IMR-90 (cell line): ENCODE measurements around the gene DGKB. TPM values are rescaled to one million over a fixed set of nuclear protein-coding genes. Genes with fewer than 3 reads are reported as not detected.

Experiments
- ATAC-seq: fragments of 200-7000 bp; cut with Tn5 transposase; 2 replicates; pipeline ENCODE4 v1.9.1; 2020; ENCODE audit warnings: low read depth, mild to moderate bottlenecking, moderate library complexity
- BruUV-seq: library from RNA; stranded (reverse); fragments of 400-500 nt; replicated peaks from 2 replicates; lab custom pipeline; 2021; lab: Mats Ljungman, UMichigan
- CTCF ChIA-PET: fragments of 300-600 bp; formaldehyde crosslinking; extraction: SDS; loops from one replicate; lab custom pipeline; 2021; ENCODE audit warnings: antibody characterized with exemption; lab: Yijun Ruan, JAX
- POLR2A ChIA-PET: fragments of 300-600 bp; sonication (Branson Sonifier 250); formaldehyde crosslinking; loops from one replicate; lab custom pipeline; 2022; ENCODE audit warnings: antibody characterized with exemption; ENCODE audit not compliant: unreplicated experiment; lab: Charles Lee
- DNase-seq: peaks from one replicate; pipeline ENCODE4 v3.0.0; 2013
- H2AFZ ChIP-seq: replicated peaks from 2 replicates; pipeline ENCODE3; 2013; ENCODE audit warnings: low read length, mild to moderate bottlenecking; ENCODE audit not compliant: poor library complexity
- H2AK5ac ChIP-seq: 2 replicates; pipeline ENCODE4 v1.6.1; 2013; ENCODE audit warnings: low read depth, low read length, inconsistent platforms
- H2AK9ac ChIP-seq: replicated peaks from 2 replicates; pipeline ENCODE3; 2013; ENCODE audit warnings: mild to moderate bottlenecking, low read depth, low read length, moderate library complexity; ENCODE audit not compliant: poor library complexity
- H2BK120ac ChIP-seq: 2 replicates; pipeline ENCODE4 v1.6.1; 2013; ENCODE audit warnings: low read depth, low read length, inconsistent platforms
- H2BK15ac ChIP-seq: 3 replicates; pipeline ENCODE4 v1.6.1; 2013; ENCODE audit warnings: low read depth, low read length, inconsistent platforms
- H2BK20ac ChIP-seq: 2 replicates; pipeline ENCODE4 v1.6.1; 2013; ENCODE audit warnings: low read depth, mild to moderate bottlenecking, inconsistent platforms, low read length, moderate library complexity
- H2BK5ac ChIP-seq: 2 replicates; pipeline ENCODE4 v1.6.1; 2013; ENCODE audit warnings: mild to moderate bottlenecking, low read depth, low read length, inconsistent platforms; ENCODE audit not compliant: poor library complexity, severe bottlenecking
- H3K14ac ChIP-seq: replicated peaks from 2 replicates; pipeline ENCODE4 v1.6.1; 2013; ENCODE audit warnings: low read depth, low read length, inconsistent platforms
- H3K18ac ChIP-seq: 2 replicates; pipeline ENCODE4 v1.6.1; 2013; ENCODE audit warnings: low read depth, low read length, control low read depth
- H3K23ac ChIP-seq: 2 replicates; pipeline ENCODE4 v1.6.1; 2013; ENCODE audit warnings: low read depth, low read length, inconsistent platforms
- H3K27ac ChIP-seq: 2 replicates; pipeline ENCODE4 v1.5.1; 2013; ENCODE audit warnings: mild to moderate bottlenecking, control low read depth, low read length; ENCODE audit not compliant: insufficient read depth
- H3K27me3 ChIP-seq: 2 replicates; pipeline ENCODE4 v1.6.1; 2013; ENCODE audit warnings: low read length; ENCODE audit not compliant: control insufficient read depth, insufficient read depth
- H3K36me3 ChIP-seq: 2 replicates; pipeline ENCODE4 v1.6.1; 2013; ENCODE audit warnings: low read length, mixed read lengths; ENCODE audit not compliant: control insufficient read depth, insufficient read depth
- H3K4ac ChIP-seq: 2 replicates; pipeline ENCODE4 v1.6.1; 2013; ENCODE audit warnings: low read depth, low read length, inconsistent platforms
- H3K4me1 ChIP-seq: 2 replicates; pipeline ENCODE4 v1.6.1; 2013; ENCODE audit warnings: low read length, mixed read lengths; ENCODE audit not compliant: control insufficient read depth, insufficient read depth
- H3K4me2 ChIP-seq: 2 replicates; pipeline ENCODE4 v1.6.1; 2013; ENCODE audit warnings: low read depth, mild to moderate bottlenecking, control low read depth, low read length, moderate library complexity
- H3K4me3 ChIP-seq: 2 replicates; pipeline ENCODE4 v1.5.1; 2013; ENCODE audit warnings: low read depth, mild to moderate bottlenecking, control low read depth, low read length, moderate library complexity; ENCODE audit not compliant: insufficient read depth
- H3K56ac ChIP-seq: 2 replicates; pipeline ENCODE4 v1.6.1; 2013; ENCODE audit warnings: low read length, inconsistent platforms; ENCODE audit not compliant: insufficient read depth; ENCODE audit errors: extremely low read depth
- H3K79me1 ChIP-seq, 2 experiments: 2 replicates each; pipeline ENCODE4 v1.6.1; 2013; ENCODE audit warnings: low read length in 2 of 2, inconsistent platforms in 1 of 2, low read depth in 1 of 2
- H3K9ac ChIP-seq: 2 replicates; pipeline ENCODE4 v1.6.1; 2013; ENCODE audit warnings: low read depth, low read length, control low read depth
- H3K9me1 ChIP-seq: 2 replicates; pipeline ENCODE4 v1.6.1; 2013; ENCODE audit warnings: low read length, inconsistent platforms; ENCODE audit not compliant: insufficient read depth
- H3K9me3 ChIP-seq: 2 replicates; pipeline ENCODE4 v1.6.1; 2013; ENCODE audit warnings: low read length; ENCODE audit not compliant: control insufficient read depth, insufficient read depth
- H4K20me1 ChIP-seq: 2 replicates; pipeline ENCODE4 v1.6.1; 2013; ENCODE audit warnings: low read length, inconsistent platforms; ENCODE audit not compliant: insufficient read depth
- H4K5ac ChIP-seq: 2 replicates; pipeline ENCODE4 v1.6.1; 2013; ENCODE audit warnings: mild to moderate bottlenecking, low read depth, low read length, control low read depth
- H4K8ac ChIP-seq, 2 experiments: 2 replicates each; pipeline ENCODE4 v1.6.1; 2013; ENCODE audit warnings: low read depth in 2 of 2, low read length in 2 of 2, control low read depth in 1 of 2, inconsistent platforms in 1 of 2
- H4K91ac ChIP-seq: 2 replicates; pipeline ENCODE4 v1.6.1; 2013; ENCODE audit warnings: low read depth, low read length, inconsistent platforms; ENCODE audit not compliant: insufficient read depth
- BHLHE40 ChIP-seq: fragments of 150-350 bp; IDR thresholded peaks from 2 replicates; pipeline ENCODE4 v1.6.1; 2016; ENCODE audit warnings: mild to moderate bottlenecking, low read depth, low read length
- CHD1 ChIP-seq: IDR thresholded peaks from 2 replicates; pipeline ENCODE4 v1.6.1; 2012; ENCODE audit warnings: low read depth, low read length, improper control_type of control experiment
- CTCF ChIP-seq: conservative IDR thresholded peaks from 2 replicates; pipeline ENCODE4 v1.5.1; 2012; ENCODE audit warnings: mild to moderate bottlenecking, low read depth, low read length, improper control_type of control experiment
- ELK1 ChIP-seq: fragments of 150-350 bp; IDR thresholded peaks from 2 replicates; pipeline ENCODE4 v1.6.1; 2016; ENCODE audit warnings: low read depth, mild to moderate bottlenecking, low read length, moderate library complexity, borderline replicate concordance
- FOS ChIP-seq: fragments of 150-350 bp; IDR thresholded peaks from 2 replicates; pipeline ENCODE4 v1.6.1; 2016; ENCODE audit warnings: low read depth, low read length
- MAFK ChIP-seq: IDR thresholded peaks from 2 replicates; pipeline ENCODE4 v1.6.1; 2012; ENCODE audit warnings: low read depth, low read length, improper control_type of control experiment
- MAZ ChIP-seq: IDR thresholded peaks from 2 replicates; pipeline ENCODE4 v1.6.1; 2012; ENCODE audit warnings: low read depth, mild to moderate bottlenecking, low read length, improper control_type of control experiment, moderate library complexity, borderline replicate concordance
- MXI1 ChIP-seq: IDR thresholded peaks from 2 replicates; pipeline ENCODE4 v1.6.1; 2012; ENCODE audit warnings: low read depth, mild to moderate bottlenecking, low read length, moderate library complexity, borderline replicate concordance
- NFE2L2 ChIP-seq: fragments of 150-350 bp; IDR thresholded peaks from 2 replicates; pipeline ENCODE4 v1.6.1; 2016; ENCODE audit warnings: low read depth, mild to moderate bottlenecking, low read length
- POLR2A ChIP-seq: IDR thresholded peaks from 2 replicates; pipeline ENCODE4 v1.6.1; 2012; ENCODE audit warnings: mild to moderate bottlenecking, low read depth, low read length
- RCOR1 ChIP-seq: IDR thresholded peaks from 2 replicates; pipeline ENCODE4 v1.6.1; 2012; ENCODE audit warnings: mild to moderate bottlenecking, low read length, improper control_type of control experiment; ENCODE audit not compliant: insufficient replicate concordance
- SMC3 ChIP-seq: fragments of 150-350 bp; IDR thresholded peaks from 2 replicates; pipeline ENCODE4 v1.6.1; 2016; ENCODE audit warnings: low read depth, mild to moderate bottlenecking, antibody characterized with exemption, low read length, moderate library complexity
- USF2 ChIP-seq: fragments of 150-350 bp; IDR thresholded peaks from 2 replicates; pipeline ENCODE4 v1.6.1; 2017; ENCODE audit warnings: mild to moderate bottlenecking, antibody characterized with exemption, low read length, low read depth
- WGBS, 2 experiments: methylation state at CpG; one replicate each; pipeline versions ENCODE4 v1.1.5 to v1.1.7; 2013; ENCODE audit warnings: missing lambda C conversion rate in 2 of 2; ENCODE audit not compliant: insufficient read length in 1 of 2; ENCODE audit errors: extremely low coverage in 2 of 2; 5-methylcytosine and 5-hydroxymethylcytosine counted together
- dilution Hi-C: fragments of 300-500 bp; cut with HindIII; formaldehyde crosslinking; loops from one replicate; pipeline ENCODE4 v1.14.3; 2018; ENCODE audit warnings: low sequenced_read_pairs; ENCODE audit not compliant: unreplicated experiment
- in situ Hi-C: fragments of 300-500 bp; cut with MboI; formaldehyde crosslinking; loops from 3 replicates; pipeline ENCODE4 v1.14.3; 2019; ENCODE audit warnings: low sequenced_read_pairs, inconsistent platforms, mixed read lengths
- intact Hi-C: fragments of 100-400 bp; cut with micrococcal nuclease; formaldehyde crosslinking; loops from 2 replicates; pipeline ENCODE4 v1.10.0; 2022
- polyA plus RNA-seq, 3 experiments: library from polyadenylated mRNA; depleted of rRNA; stranded (reverse); fragments of >200 nt; gene quantifications; 2 replicates each; pipeline ENCODE4 v1.2.3, GENCODE V29; 2012; ENCODE audit warnings: low replicate concordance in 1 of 3
- total RNA-seq: library from RNA; depleted of rRNA; stranded (reverse); fragments of >200 nt; gene quantifications from 2 replicates; pipeline ENCODE4 v1.2.3, GENCODE V29; 2012

The DGKB gene
- total and polyA plus RNA-seq, 2 of the 4 experiments (the other 2 are of a cell fraction), result not detected

- H3K9ac ChIP-seq, result no peak overlapping the region
- H3K4me2 ChIP-seq, result no peak overlapping the region
- H3K9me1 ChIP-seq, result no peaks in the 10 kb centered on the region
- dilution Hi-C loops (no loop called here), in situ Hi-C loops (loop anchor here (5.0 kb wide), 1 partner anchor 1413 kb away; no protein-coding TSS in a partner anchor), intact Hi-C loops (loop anchor here (2.0 to 5.0 kb wide), 2 partner anchors 233 to 700 kb away; no protein-coding TSS in a partner anchor)
- TF ChIP-seq SMC3, result no peak
- TF ChIP-seq MXI1, result no peak
- TF ChIP-seq BHLHE40, result no peak
- no peak for TF ChIP-seq USF2
- no peak for TF ChIP-seq CHD1
- no peak for TF ChIP-seq FOS
- TF ChIP-seq ELK1, result no peak
- no peak for TF ChIP-seq RCOR1
- no peak for TF ChIP-seq MAZ
- TF ChIP-seq CTCF, result no peak
- no peak for TF ChIP-seq MAFK
- TF ChIP-seq POLR2A, result no peak
- TF ChIP-seq NFE2L2, result no peak
- BruUV-seq, result no TSS peak
- no peak overlapping the region for H4K5ac ChIP-seq
- no peaks in the 10 kb centered on the region for H4K20me1 ChIP-seq
- no peak overlapping the region for H2AK5ac ChIP-seq
- 80% methylated on average over 1 of the region's 3 CpGs; no CpG with 5 or more reads in 1 of the 2 experiments for whole genome bisulfite sequencing, 2 experiments
- no peaks in the 10 kb centered on the region for H3K4me1 ChIP-seq
- H3K18ac ChIP-seq, result no peak overlapping the region
- no peak for DNase-seq
- no peak overlapping the region for H2BK5ac ChIP-seq
- no peak overlapping the region for H2BK15ac ChIP-seq
- no peak overlapping the region for H4K8ac ChIP-seq
- no peaks in the 10 kb centered on the region for H3K9me3 ChIP-seq
- no peaks in the 10 kb centered on the region for H3K27me3 ChIP-seq
- H3K4ac ChIP-seq, result no peak overlapping the region
- H3K23ac ChIP-seq, result no peak overlapping the region
- H2BK120ac ChIP-seq, result no peak overlapping the region
- H2AK9ac ChIP-seq, result no peak overlapping the region
- ATAC-seq, result no peak
- no peak overlapping the region for H2BK20ac ChIP-seq
- no peaks in the 10 kb centered on the region for H3K79me1 ChIP-seq
- ChIA-PET CTCF (interaction anchor here (1.1 to 2.3 kb wide), 8 partner anchors 9 to 1415 kb away, joined by 3 to 43 read pairs (median 8); no protein-coding TSS in a partner anchor), POLR2A (no interaction called here)
- H3K56ac ChIP-seq, result no peak overlapping the region
- no peak overlapping the region for H3K14ac ChIP-seq
- no peak overlapping the region for H4K91ac ChIP-seq
- H2AFZ ChIP-seq, result no peak overlapping the region
- H3K36me3 ChIP-seq, result no peaks in the 10 kb centered on the region
- H3K4me3 ChIP-seq, result no peak overlapping the region
- H3K27ac ChIP-seq, result no peak overlapping the region
These were observed 212.1 kb downstream of the DGKB start for GRCh38 chr7:14690486-14690885.
